ENCODE results near the gene ITGB8. TPM values are rescaled to one million over a fixed set of nuclear protein-coding genes. Genes with fewer than 3 reads are reported as not detected.

Gene ITGB8
- total RNA-seq, 4 donors from 2014 or later, result 3.9 to 70.2 (median 16.5) TPM

DNA sequence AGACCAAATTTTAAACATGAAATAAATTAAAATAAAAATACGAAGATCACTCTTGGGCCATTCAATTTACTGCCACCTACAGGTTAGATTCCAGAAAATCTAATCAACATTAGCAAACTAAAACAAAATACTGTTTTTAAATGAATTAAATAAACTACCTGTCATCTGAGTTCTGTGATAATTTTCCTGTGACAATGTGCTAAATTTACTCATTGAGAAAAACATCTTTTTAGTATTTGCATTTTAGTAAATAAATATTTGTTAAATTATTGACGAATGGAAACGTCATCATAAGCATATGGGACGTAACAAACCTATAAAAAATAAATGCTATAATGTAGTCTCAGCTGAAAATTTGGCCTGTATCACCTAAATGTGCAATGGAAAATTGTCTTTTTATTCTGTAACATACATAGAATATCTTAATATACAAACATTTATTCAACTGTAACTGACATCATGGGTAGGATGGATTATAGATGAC is 72.1 kb downstream of the ITGB8 start:
- ATAC-seq (ENCODE audit: low FRiP score), result no peak
- DNase-seq (ENCODE audit: low spot score), result no peak
- TF ChIP-seq, protein P1, sequence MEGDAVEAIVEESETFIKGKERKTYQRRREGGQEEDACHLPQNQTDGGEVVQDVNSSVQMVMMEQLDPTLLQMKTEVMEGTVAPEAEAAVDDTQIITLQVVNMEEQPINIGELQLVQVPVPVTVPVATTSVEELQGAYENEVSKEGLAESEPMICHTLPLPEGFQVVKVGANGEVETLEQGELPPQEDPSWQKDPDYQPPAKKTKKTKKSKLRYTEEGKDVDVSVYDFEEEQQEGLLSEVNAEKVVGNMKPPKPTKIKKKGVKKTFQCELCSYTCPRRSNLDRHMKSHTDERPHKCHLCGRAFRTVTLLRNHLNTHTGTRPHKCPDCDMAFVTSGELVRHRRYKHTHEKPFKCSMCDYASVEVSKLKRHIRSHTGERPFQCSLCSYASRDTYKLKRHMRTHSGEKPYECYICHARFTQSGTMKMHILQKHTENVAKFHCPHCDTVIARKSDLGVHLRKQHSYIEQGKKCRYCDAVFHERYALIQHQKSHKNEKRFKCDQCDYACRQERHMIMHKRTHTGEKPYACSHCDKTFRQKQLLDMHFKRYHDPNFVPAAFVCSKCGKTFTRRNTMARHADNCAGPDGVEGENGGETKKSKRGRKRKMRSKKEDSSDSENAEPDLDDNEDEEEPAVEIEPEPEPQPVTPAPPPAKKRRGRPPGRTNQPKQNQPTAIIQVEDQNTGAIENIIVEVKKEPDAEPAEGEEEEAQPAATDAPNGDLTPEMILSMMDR (IDR thresholded peaks at IDR 0.05), result no peak

DNA sequence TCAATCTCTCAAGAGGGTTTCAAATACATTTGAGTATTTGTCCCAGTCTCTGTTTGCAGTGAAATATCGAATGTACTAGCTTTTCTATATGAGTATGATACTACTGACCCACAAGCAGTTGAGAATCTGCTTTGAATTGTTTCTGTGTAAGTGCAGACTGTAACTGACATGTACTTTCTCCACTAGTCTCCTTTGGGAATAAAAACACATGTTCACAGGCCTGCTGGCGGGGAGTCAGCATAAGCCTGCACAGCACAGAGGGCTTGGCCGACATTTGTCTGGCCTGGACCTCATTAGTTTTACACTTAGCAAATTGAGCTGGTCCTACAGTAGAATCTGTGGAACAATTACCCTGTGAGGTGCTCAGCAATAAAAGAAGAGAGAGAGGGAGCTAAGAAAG is 72.6 kb downstream of the ITGB8 start:
- no peak for DNase-seq (ENCODE audit: low spot score)
- ATAC-seq (ENCODE audit: low FRiP score), result no peak
- TF ChIP-seq, protein P1 (IDR thresholded peaks at IDR 0.05), result no peak

DNA sequence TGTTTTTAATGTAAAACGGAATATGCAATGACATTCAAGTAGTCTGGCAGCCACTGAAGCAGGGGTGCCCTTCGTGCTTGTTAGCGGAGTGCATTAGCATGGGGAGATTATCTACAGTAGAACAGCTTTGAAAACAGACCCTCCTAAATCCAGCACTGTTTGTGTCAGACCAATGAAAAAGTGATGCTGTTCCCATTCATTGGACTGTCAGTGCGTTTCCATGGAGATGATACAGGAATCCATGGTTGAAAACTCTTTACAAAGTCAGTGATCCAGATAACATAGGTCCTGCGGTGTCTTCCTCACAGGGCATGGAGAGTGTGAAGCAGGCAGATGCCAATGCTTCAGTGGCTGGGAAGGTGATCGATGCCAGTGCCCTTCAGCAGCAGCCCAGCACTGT is 73.6 kb downstream of the ITGB8 start:
- no peak for DNase-seq (ENCODE audit: low spot score)
- TF ChIP-seq, protein P1 (IDR thresholded peaks at IDR 0.05), result no peak
- no peak for ATAC-seq (ENCODE audit: low FRiP score)

DNA sequence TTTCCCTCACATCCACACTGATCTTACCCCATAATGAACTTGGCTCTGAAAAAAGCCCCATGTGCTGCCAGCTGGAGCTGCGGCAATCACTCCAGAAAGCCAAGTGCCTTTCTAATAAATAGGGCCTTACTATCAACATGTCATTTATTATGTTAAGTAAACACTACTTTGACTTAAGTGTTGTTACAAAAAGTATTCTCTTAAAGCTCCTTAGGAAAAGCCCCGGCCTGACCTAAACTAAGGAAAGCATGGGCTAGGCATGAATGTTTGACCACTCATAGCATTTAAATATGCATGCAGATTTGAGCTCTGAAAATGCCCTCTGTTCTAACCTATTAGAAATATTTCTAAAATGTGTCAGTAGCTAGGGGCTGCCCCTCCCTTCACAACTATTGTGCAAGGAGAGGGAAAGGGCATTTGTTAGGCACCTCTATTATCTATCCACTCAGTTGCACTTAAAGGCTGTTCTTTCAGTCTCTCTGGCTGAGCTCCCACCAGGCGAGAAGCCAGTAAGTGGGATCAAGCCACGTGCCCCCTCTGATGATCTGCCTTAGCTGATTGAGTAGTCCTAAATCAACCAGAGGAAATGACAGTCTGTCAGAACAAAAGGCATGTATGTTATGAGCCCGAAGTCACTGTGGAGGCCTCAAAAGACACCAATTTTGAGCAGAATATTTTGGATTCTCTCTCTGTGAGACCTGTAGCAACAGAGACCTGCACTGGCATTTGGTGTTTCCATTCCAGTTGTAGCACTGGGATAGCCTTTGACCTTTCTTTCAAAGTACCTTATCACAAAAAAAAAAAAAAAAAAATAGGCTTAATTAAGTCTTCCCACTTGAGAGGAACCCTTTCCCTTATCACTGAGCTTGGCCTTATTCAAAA is 77.1 kb downstream of the ITGB8 start:
- ATAC-seq (ENCODE audit: low FRiP score) (peak; percentile 92), DNase-seq (ENCODE audit: low spot score) (peak; percentile 27)
- TF ChIP-seq, protein P1 (IDR thresholded peaks at IDR 0.05), result no peak

DNA sequence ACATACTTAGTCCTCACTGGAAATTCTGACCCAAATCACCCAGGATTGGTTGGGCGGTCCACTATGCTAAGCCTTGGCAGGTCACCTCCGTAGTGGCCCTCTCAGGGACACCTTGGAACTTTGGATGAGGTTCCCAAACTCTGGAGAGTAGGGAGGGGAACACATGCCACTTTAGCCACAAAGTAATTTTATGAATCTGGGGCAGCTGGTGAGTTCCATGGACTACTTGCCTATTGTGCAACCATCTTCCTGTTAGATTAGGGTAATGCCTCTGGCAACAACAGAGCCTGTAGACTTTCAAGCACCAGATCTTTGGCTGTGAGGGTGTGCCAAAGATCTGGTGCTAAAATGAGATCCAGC is 77.7 kb downstream of the ITGB8 start:
- ATAC-seq (ENCODE audit: low FRiP score), result peak; percentile 25
- DNase-seq (ENCODE audit: low spot score), result no peak
- TF ChIP-seq, protein P1 (IDR thresholded peaks at IDR 0.05), result no peak

DNA sequence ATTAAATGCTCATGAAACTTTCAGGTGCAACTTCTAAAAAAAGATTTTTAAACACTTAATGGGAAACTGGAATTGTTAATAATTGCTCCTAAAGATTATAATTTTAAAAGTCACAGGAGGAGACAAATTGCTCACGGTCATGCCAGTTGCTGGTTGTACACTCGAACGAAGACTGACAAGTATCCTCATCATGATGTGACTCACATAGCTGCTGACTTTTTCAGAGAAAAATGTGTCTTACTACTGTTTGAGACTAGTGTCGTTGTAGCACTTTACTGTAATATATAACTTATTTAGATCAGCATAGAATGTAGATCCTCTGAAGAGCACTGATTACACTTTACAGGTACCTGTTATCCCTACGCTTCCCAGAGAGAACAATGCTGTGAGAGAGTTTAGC is 79.3 kb downstream of the ITGB8 start:
- ATAC-seq (ENCODE audit: low FRiP score) (no peak), DNase-seq (ENCODE audit: low spot score) (no peak)
- TF ChIP-seq, protein P1 (IDR thresholded peaks at IDR 0.05), result no peak

DNA sequence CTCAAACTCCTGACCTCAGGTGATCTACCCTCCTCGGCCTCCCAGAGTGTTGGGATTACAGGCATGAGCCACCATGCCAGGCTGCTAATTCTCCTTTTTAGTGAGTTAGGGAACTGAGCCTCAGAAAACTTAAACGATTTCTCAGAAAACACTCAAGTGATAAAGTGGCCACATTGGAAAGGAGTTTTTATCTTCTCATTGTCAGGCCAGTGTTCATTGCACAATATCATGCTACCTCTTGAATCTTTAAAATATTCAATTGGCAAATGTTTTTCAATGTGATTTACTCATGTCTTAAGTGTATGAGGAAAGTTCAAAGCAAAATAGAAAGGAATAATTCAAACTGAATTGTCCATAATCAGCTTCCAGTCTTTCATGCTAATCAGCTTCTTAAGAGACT is 80.7 kb downstream of the ITGB8 start:
- TF ChIP-seq, protein P1 (IDR thresholded peaks at IDR 0.05), result no peak
- ATAC-seq (ENCODE audit: low FRiP score), result no peak
- no peak for DNase-seq (ENCODE audit: low spot score)
